ENCODE data around the gene SWSAP1. TPM values are rescaled to one million over a fixed set of nuclear protein-coding genes. Genes with fewer than 3 reads are reported as not detected.

The SWSAP1 gene
- total and polyA plus RNA-seq, 9 of the 15 experiments (the other 6 are each of a cell fraction or from before 2014, with no cell fraction given), result 0.18 to 2.8 (median 1.7) TPM

- no peak; a peak in 1 of 6 replicates for TF ChIP-seq ZBTB11 (CRISPR knock-in tag; IDR thresholded peaks at IDR 0.05)
- no peak for TF ChIP-seq ZNF23 (CRISPR knock-in tag; IDR thresholded peaks at IDR 0.05)
- no peak for TF ChIP-seq ZNF518B (CRISPR knock-in tag; IDR thresholded peaks at IDR 0.05)
- TF ChIP-seq ZNF174 (CRISPR knock-in tag; IDR thresholded peaks at IDR 0.05), result no peak
- no peak for TF ChIP-seq MEF2D (tag; conservative IDR thresholded peaks at IDR 0.05; ENCODE audit: low read depth)
- TF ChIP-seq PCBP2 (IDR thresholded peaks at IDR 0.05; ENCODE audit: low read depth, low read length, poor library complexity, severe bottlenecking), result no peak
- no peak for TF ChIP-seq ZNF407 (IDR thresholded peaks at IDR 0.05; ENCODE audit: low read depth)
- no peak for TF ChIP-seq ZKSCAN3 (CRISPR knock-in tag; IDR thresholded peaks at IDR 0.05)
- TF ChIP-seq PURB (CRISPR knock-in tag; IDR thresholded peaks at IDR 0.05; ENCODE audit: low read depth), result no peak
- no peak for TF ChIP-seq FOXA3 (CRISPR knock-in tag; conservative IDR thresholded peaks at IDR 0.05 in 1 of 2, IDR thresholded peaks at IDR 0.05 in 1 of 2)
Measured at GRCh38 chr19:11382898-11383705, 8.6 kb downstream of the SWSAP1 start (continued).
